Smooth muscle cell of the umbilical artery (primary cell): ENCODE data around the gene RUBCN. TPM values are rescaled to one million over a fixed set of nuclear protein-coding genes. Genes with fewer than 3 reads are reported as not detected.

ENCODE experiments used
- total RNA-seq: library from RNA; depleted of rRNA; stranded (reverse); fragments of >200 nt; gene quantifications from 2 replicates; pipeline ENCODE4 v1.2.3, GENCODE V29; 2014

Gene RUBCN
- total RNA-seq = 7.1 and 13.4 TPM in 2 replicates

GRCh38 chr3:197736491-197737318 lies at the start of gene RUBCN:
Gene RUBCN (minus strand): TSS chr3:197736904. CDS start chr3:197736719, 185 bp downstream.

DNA sequence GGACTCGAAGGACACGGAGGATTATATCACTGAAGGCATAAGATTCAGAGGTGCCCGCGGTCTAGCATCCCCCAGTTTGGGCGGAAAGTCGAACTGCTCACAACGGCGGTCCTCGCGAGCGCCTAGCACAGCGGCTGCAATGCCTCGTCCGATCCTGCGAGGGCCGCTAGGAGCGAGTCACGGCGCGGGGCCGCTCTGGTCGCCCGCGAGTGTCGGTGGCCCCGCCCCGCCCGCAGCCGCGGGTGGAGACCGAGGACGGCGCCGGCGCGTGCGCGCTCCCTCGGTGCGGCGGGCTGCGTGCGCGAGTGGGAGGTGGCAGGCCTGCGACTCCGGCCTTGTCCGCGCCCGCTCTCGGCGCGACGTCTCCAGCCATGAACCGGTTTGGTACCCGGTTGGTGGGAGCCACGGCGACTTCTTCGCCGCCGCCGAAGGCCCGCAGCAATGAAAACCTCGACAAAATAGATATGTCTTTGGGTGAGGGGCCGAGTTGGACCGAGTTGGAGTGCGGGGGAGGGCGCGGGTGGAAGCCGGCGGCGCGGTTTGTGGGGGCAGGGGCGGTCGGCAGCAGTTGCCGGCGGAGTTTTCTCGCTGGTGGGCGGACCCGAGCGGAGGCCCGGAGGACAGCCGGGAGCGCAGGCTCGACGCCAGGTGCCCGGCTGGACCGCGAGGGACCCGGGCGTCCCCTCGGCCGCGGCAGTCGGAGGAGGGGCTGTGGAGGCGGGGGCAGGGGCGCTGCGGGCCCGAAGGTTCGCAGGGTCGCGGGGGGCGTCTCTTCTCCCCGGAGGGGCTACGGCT lies 13.1 kb upstream of the RUBCN start, which contains the start of gene FYTTD1:
Gene FYTTD1, plus strand, starts transcription at position 283 of the 795 bp plus-strand sequence. Its CDS starts 89 bp downstream, at position 372.

Other genes with a start within 250 kb of the RUBCN start
- gene BDH1, start 180.9 kb downstream of the RUBCN start, total RNA-seq = 1.2 and 1.4 TPM in 2 replicates
- 63.8 and 79.7 TPM in 2 replicates for gene FYTTD1, start 13.0 kb upstream of the RUBCN start, total RNA-seq
- gene LRCH3, start 54.4 kb upstream of the RUBCN start, total RNA-seq = 35.3 and 68.0 TPM in 2 replicates
- gene RPL35A, start 213.3 kb upstream of the RUBCN start, total RNA-seq = 248 and 545 TPM in 2 replicates
- 13.1 and 18.4 TPM in 2 replicates for gene LMLN, start 223.3 kb upstream of the RUBCN start, total RNA-seq